ENCODE data around the gene NGF.
"Not testable (repeated sequence)": the region's sequence is repeated elsewhere in the genome, so short reads cannot be mapped to it uniquely, and the experiment has no call there.

Gene NGF

GRCh38 chr1:115332813-115333608 lies 5.0 kb downstream of the NGF start:
- no peak for DNase-seq

- DNase-seq = no peak
These were observed 6.3 kb downstream of the NGF start for GRCh38 chr1:115331558-115332331.

- no peak for DNase-seq
These were observed 7.5 kb downstream of the NGF start for GRCh38 chr1:115330480-115331013.

GRCh38 chr1:115329965-115330364 lies 8.1 kb downstream of the NGF start:
- DNase-seq = no peak

GRCh38 chr1:115327270-115327669 lies 10.8 kb downstream of the NGF start:
- DNase-seq = no peak

GRCh38 chr1:115326419-115326818 lies 11.6 kb downstream of the NGF start:
- DNase-seq = no peak

GRCh38 chr1:115325874-115326273 lies 12.2 kb downstream of the NGF start:
- DNase-seq = no peak

- DNase-seq = no peak
These were observed 13.2 kb downstream of the NGF start for GRCh38 chr1:115324649-115325420.

GRCh38 chr1:115323366-115324004 lies 14.6 kb downstream of the NGF start:
- DNase-seq = no peak

- no peak for DNase-seq
These were observed 15.4 kb downstream of the NGF start for GRCh38 chr1:115322631-115323030.

GRCh38 chr1:115320377-115320776 lies 17.7 kb downstream of the NGF start:
- DNase-seq = no peak

- DNase-seq = no peak
These were observed 18.3 kb downstream of the NGF start for GRCh38 chr1:115319706-115320105.

GRCh38 chr1:115317101-115318012 lies 20.7 kb downstream of the NGF start:
- DNase-seq = no peak

- no peak for DNase-seq
These were observed 23.3 kb downstream of the NGF start for GRCh38 chr1:115314765-115315164.

- DNase-seq = no peak
These were observed 24.0 kb downstream of the NGF start for GRCh38 chr1:115314092-115314491.

- DNase-seq = no peak
These were observed 24.9 kb downstream of the NGF start for GRCh38 chr1:115313182-115313581.

- no peak for DNase-seq
These were observed 25.3 kb downstream of the NGF start for GRCh38 chr1:115312742-115313141.

GRCh38 chr1:115311474-115311989 lies 26.5 kb downstream of the NGF start:
- no peak for DNase-seq

GRCh38 chr1:115310581-115311473 lies 27.2 kb downstream of the NGF start:
- no peak for DNase-seq

GRCh38 chr1:115309504-115309903 lies 28.5 kb downstream of the NGF start:
- not testable (repeated sequence) for DNase-seq
